ENCODE results near the gene MINDY1. TPM values are rescaled to one million over a fixed set of nuclear protein-coding genes. Genes with fewer than 3 reads are reported as not detected.

The MINDY1 gene
- total RNA-seq, 2 donors from 2014 or later: 40.4 to 43.1 TPM

DNA sequence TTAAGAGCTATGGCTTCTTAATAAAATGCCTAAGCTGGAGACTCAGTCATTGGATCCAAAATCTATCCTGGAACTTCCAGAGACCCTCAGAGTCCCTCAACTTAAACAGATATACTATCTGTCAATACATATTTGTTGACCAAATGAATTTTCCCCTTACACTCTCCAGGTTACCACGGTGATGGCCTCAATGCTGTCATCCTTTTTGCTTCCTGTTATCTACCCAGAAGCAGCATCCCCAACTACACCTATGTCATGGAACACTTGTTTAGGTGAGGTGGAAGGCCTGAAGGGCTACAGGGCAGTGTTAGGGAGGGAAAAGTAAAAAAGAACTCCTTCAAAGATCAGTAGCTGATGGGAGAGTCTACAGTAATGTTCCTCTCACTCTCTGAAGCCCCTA is 36.5 kb upstream of the MINDY1 start:
- H3K36me3 ChIP-seq: no peaks in the 10 kb centered on the region
- H3K4me1 ChIP-seq: peaks cover 4% of the 10 kb centered on the region
- no peaks in the 10 kb centered on the region for H3K27me3 ChIP-seq
- no peak overlapping the region for H3K9ac ChIP-seq (ENCODE audit: low read depth in 2 of 2, low read length in 2 of 2)
- DNase-seq: no peak
- no peak overlapping the region for H3K27ac ChIP-seq
- no peak overlapping the region for H3K4me3 ChIP-seq
- intact Hi-C loops (cut with DNase I): no loop called here
- no peaks in the 10 kb centered on the region for H3K9me3 ChIP-seq
- TF ChIP-seq, protein P1, sequence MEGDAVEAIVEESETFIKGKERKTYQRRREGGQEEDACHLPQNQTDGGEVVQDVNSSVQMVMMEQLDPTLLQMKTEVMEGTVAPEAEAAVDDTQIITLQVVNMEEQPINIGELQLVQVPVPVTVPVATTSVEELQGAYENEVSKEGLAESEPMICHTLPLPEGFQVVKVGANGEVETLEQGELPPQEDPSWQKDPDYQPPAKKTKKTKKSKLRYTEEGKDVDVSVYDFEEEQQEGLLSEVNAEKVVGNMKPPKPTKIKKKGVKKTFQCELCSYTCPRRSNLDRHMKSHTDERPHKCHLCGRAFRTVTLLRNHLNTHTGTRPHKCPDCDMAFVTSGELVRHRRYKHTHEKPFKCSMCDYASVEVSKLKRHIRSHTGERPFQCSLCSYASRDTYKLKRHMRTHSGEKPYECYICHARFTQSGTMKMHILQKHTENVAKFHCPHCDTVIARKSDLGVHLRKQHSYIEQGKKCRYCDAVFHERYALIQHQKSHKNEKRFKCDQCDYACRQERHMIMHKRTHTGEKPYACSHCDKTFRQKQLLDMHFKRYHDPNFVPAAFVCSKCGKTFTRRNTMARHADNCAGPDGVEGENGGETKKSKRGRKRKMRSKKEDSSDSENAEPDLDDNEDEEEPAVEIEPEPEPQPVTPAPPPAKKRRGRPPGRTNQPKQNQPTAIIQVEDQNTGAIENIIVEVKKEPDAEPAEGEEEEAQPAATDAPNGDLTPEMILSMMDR (IDR thresholded peaks at IDR 0.05): no peak

DNA sequence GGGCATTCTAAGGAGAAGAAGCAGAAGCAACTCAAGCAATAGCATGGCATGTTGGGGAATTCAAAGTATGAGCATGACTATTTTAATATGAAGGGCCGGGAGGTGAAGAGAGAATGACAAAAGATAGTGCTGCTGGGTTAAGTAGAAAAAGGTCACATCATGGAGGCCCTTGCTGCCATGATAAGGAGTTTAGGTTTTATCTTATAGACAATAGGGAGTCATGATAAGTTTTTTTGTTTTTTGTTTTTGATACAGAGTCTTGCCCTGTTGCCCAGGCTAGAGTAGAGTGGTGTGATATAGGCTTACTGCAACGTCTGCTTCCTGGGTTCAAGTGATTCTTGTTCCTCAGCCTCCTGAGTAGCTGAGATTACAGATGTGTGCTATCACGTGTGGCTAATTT is 32.8 kb upstream of the MINDY1 start:
- H3K9ac ChIP-seq (ENCODE audit: low read depth in 2 of 2, low read length in 2 of 2): no peak overlapping the region
- no peaks in the 10 kb centered on the region for H3K9me3 ChIP-seq
- no peaks in the 10 kb centered on the region for H3K4me1 ChIP-seq
- H3K27me3 ChIP-seq: no peaks in the 10 kb centered on the region
- intact Hi-C loops (cut with DNase I): no loop called here
- TF ChIP-seq, protein P1 (IDR thresholded peaks at IDR 0.05): no peak
- no peak for DNase-seq
- H3K36me3 ChIP-seq: peaks cover 2% of the 10 kb centered on the region
- H3K4me3 ChIP-seq: no peak overlapping the region
- no peak overlapping the region for H3K27ac ChIP-seq

DNA sequence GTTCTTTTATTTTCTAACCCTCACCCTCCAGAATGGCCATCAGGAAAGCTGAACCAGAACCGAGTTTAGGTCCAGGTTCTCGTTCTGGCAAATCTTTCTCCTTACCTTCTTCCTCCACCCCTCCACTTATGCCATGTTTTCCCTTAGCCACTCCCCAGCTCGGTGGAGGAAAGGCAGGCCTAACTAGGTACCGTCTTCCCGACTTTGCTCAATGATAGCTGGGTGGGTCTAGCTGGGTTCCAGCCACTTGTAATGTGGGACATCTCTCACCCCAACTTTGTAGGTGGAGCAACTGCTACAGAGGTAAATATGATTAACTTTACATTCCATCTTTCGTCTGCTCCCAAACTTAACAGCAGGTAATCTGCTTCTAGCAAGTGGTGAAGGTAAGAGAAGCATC is 30.3 kb upstream of the MINDY1 start:
- DNase-seq: no peak
- no peak overlapping the region for H3K9ac ChIP-seq (ENCODE audit: low read depth in 2 of 2, low read length in 2 of 2)
- intact Hi-C loops (cut with DNase I): no loop called here
- H3K4me1 ChIP-seq: no peaks in the 10 kb centered on the region
- peaks cover 5% of the 10 kb centered on the region for H3K36me3 ChIP-seq
- TF ChIP-seq, protein P1 (IDR thresholded peaks at IDR 0.05): no peak
- no peak overlapping the region for H3K27ac ChIP-seq
- H3K9me3 ChIP-seq: no peaks in the 10 kb centered on the region
- H3K4me3 ChIP-seq: no peak overlapping the region
- no peaks in the 10 kb centered on the region for H3K27me3 ChIP-seq

DNA sequence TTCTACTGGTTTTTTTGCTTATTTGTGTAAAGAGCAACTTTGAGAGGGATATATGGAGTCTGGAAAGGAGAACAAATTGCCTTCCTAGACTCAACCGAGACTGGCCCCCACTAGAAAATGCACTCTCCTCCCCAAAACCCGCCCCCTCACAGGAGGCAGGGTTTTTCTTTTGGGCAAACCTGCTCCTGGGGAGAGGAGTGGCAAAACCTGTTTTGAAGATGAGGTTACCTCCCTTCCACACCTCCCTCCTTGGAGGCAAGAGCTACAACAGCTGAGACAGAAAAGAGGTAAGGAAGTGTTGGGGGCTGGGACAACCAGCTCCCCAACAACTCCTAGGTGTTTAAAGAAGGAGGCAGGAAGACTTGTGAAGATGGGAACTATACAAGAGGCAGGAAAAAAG is 29.7 kb upstream of the MINDY1 start, which contains the start of gene BNIPL:
Gene BNIPL, plus strand, starts transcription at position 231 of the 400 bp plus-strand sequence. Its CDS starts 140 bp downstream, at position 371.
- intact Hi-C loops (cut with DNase I): no loop called here
- no peaks in the 10 kb centered on the region for H3K9me3 ChIP-seq
- peaks cover 5% of the 10 kb centered on the region for H3K36me3 ChIP-seq
- no peaks in the 10 kb centered on the region for H3K27me3 ChIP-seq
- no peak for DNase-seq
- no peaks in the 10 kb centered on the region for H3K4me1 ChIP-seq
- no peak within 1 kb of the TSS for H3K9ac ChIP-seq (ENCODE audit: low read depth in 2 of 2, low read length in 2 of 2)
- no peak within 1 kb of the TSS for H3K4me3 ChIP-seq
- TF ChIP-seq, protein P1 (IDR thresholded peaks at IDR 0.05): no peak
- no peak within 1 kb of the TSS for H3K27ac ChIP-seq

DNA sequence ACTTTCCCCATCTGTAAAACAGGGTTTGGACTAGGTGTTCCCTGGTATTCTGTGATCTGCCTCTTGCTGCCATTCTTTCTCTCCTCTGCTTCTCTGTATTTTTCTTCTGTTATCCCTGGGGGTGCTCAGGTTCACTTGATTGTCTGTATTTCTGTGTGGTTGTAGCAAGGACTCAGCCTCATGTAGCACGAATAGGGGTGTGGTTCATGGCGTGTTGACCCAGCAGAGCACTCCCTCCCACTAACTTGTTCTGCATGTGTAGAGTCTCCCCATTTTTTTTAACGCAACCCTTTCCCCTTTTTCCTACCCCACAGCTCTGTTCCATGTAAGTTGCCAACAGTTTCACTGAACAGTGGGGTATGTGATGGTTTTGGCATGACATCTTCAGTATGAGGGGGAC is 28.5 kb upstream of the MINDY1 start:
- TF ChIP-seq, protein P1 (IDR thresholded peaks at IDR 0.05): no peak
- H3K4me1 ChIP-seq: no peaks in the 10 kb centered on the region
- H3K27ac ChIP-seq: no peak overlapping the region
- DNase-seq: no peak
- no peaks in the 10 kb centered on the region for H3K9me3 ChIP-seq
- H3K27me3 ChIP-seq: no peaks in the 10 kb centered on the region
- no peak overlapping the region for H3K9ac ChIP-seq (ENCODE audit: low read depth in 2 of 2, low read length in 2 of 2)
- intact Hi-C loops (cut with DNase I): no loop called here
- H3K4me3 ChIP-seq: no peak overlapping the region
- H3K36me3 ChIP-seq: peaks cover 5% of the 10 kb centered on the region
